Measurements from ENCODE around the gene IRAK1. TPM values are rescaled to one million over a fixed set of nuclear protein-coding genes. Genes with fewer than 3 reads are reported as not detected.

The IRAK1 gene
- total and polyA plus RNA-seq, 9 of the 15 experiments (the other 6 are each of a cell fraction or from before 2014, with no cell fraction given) = 11.6 to 261 (median 91.6) TPM

- Histone ChIP-seq H3K27ac (ENCODE audit: extremely low read depth, low read depth, low read length) (no peak overlapping the region), H3K9me1 (ENCODE audit: control insufficient read depth, insufficient read depth, low read length) (peaks cover 4% of the 10 kb centered on the region), H2AFZ (ENCODE audit: low read depth, low read length) (no peak overlapping the region), H3K9me3 (replicated peaks; ENCODE audit: control insufficient read depth, insufficient read depth, low read depth, low read length) (no peaks in the 10 kb centered on the region), H3K4me2 (ENCODE audit: insufficient read depth, low read length) (no peak overlapping the region), H3K4me1 (replicated peaks in 1 of 2; ENCODE audit: control insufficient read depth in 2 of 2, insufficient read depth in 2 of 2, low read length in 2 of 2) (peaks cover 5 to 13% of the 10 kb centered on the region in 2 experiments; a peak in 2 of 5 replicates), H3K79me2 (ENCODE audit: control insufficient read depth, insufficient read depth, low read length) (peaks cover 90% of the 10 kb centered on the region), H3K27me3 (ENCODE audit: control insufficient read depth in 2 of 2, insufficient read depth in 2 of 2, low read length in 2 of 2) (no peaks in the 10 kb centered on the region), H3K36me3 (ENCODE audit: control insufficient read depth, insufficient read depth, low read length) (peaks cover 63% of the 10 kb centered on the region), H4K20me1 (replicated peaks; ENCODE audit: control insufficient read depth, insufficient read depth, low read length) (peaks cover 3% of the 10 kb centered on the region; the same call in 1 of the 2 replicates), H3K4me3 (no peak overlapping the region), H3K9ac (ENCODE audit: insufficient read depth in 1 of 2, low read depth in 2 of 2, low read length in 2 of 2) (no peak overlapping the region)
- in situ Hi-C loops (cut with MboI) (no loop called here), intact Hi-C loops (cut with micrococcal nuclease) (no loop called here)
- 87% methylated on average over 5 of the region's 6 CpGs for WGBS (ENCODE audit: insufficient coverage, low coverage, missing lambda C conversion rate)
- ChIA-PET POLR2A (interaction anchor here (0.5 to 0.9 kb wide), 2 partner anchors 9 to 74 kb away, joined by 3 read pairs; no protein-coding TSS in a partner anchor), CTCF (ENCODE audit: low intra/inter-chr PET ratio) (no interaction called here)
- no TSS peak for BruUV-seq (replicated peaks)
- ATAC-seq (no peak), DNase-seq (ENCODE audit: extremely low read depth in 1 of 4, low spot score in 3 of 4) (no peak), FAIRE-seq (no peak)
- TF ChIP-seq ETS2 (tag; IDR thresholded peaks at IDR 0.05; ENCODE audit: borderline replicate concordance, poor library complexity, severe bottlenecking) (no peak), WHSC1 (IDR thresholded peaks at IDR 0.05; ENCODE audit: low read length) (no peak), SETDB1 (IDR thresholded peaks at IDR 0.05; ENCODE audit: low read length) (no peak), ZNF583 (CRISPR knock-in tag; IDR thresholded peaks at IDR 0.05) (no peak), MTA1 (IDR thresholded peaks at IDR 0.05; ENCODE audit: borderline replicate concordance) (no peak), HDAC8 (tag; IDR thresholded peaks at IDR 0.05) (no peak), POLR2AphosphoS5 (IDR thresholded peaks at IDR 0.05; ENCODE audit: control insufficient read depth, insufficient read depth, low read depth, low read length) (no peak), PPARD (CRISPR knock-in tag; IDR thresholded peaks at IDR 0.05) (no peak), TEAD1 (CRISPR knock-in tag; IDR thresholded peaks at IDR 0.05) (no peak), PBX2 (CRISPR knock-in tag; IDR thresholded peaks at IDR 0.05; ENCODE audit: low read depth) (no peak), PBX2 (tag; conservative IDR thresholded peaks at IDR 0.05; ENCODE audit: low read depth) (no peak), PHF21A (IDR thresholded peaks at IDR 0.05; ENCODE audit: borderline replicate concordance, low read depth) (no peak), ZSCAN32 (CRISPR knock-in tag; IDR thresholded peaks at IDR 0.05) (no peak), ZC3H4 (CRISPR knock-in tag; IDR thresholded peaks at IDR 0.05; ENCODE audit: borderline replicate concordance) (no peak), MTA2 (IDR thresholded peaks at IDR 0.05; ENCODE audit: low read depth) (no peak), HMG20B (CRISPR knock-in tag; IDR thresholded peaks at IDR 0.05) (no peak), MXI1 (IDR thresholded peaks at IDR 0.05; ENCODE audit: low read depth, low read length) (no peak), ZFPM2 (CRISPR knock-in tag; IDR thresholded peaks at IDR 0.05) (no peak), SRSF7 (optimal IDR thresholded peaks at IDR 0.05; ENCODE audit: low read depth, low read length) (no peak)
These were observed 24.4 kb upstream of the IRAK1 start for GRCh38 chrX:154044091-154044490.
